NCI-H2227 (cell line): ENCODE measurements around the gene TNFRSF8.

ENCODE experiments used
- DNase-seq: peaks from one replicate; lab custom pipeline; 2025; ENCODE audit not compliant: unreplicated experiment; lab: John Stamatoyannopoulos, UW

The TNFRSF8 gene

DNA sequence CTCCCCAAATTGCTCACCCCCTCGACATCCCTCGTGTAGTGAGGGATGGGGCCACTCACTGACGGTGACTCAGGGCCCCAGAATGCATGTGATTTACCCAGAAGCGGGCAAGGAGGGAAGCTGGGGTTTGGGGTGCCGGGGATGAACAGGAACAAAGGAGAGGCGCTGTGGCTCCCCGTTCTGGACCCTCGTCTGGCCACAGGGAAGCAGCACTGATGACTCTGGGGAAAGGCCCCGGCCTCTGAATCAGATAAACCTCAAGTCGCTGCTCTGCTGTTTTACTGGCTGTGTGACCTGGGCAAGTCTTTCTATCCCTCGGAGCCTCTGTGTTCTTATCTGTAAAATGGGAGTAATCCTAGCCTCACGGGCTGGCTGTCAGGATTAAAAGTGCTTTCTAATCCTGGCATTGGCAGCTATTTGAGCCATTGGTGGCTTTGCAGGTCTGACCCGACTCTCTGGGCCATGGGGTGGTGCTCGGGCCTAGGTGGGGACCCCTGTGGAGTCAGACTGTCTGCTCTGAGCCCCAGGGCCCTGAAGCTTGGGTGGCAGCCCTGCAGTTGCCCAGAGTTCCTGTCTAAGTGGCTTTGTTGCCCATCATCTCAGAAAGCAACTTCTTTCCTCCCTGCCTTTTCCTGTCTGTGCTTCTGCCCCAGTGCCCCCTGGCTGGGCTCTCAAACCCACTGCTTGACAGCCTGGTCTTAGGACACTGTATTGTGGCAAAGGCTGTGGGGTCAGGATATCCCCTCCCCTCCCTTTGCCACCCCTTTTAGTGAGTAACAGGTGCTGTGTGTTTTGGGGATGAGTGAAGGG is 109.1 kb downstream of the TNFRSF8 start:
- DNase-seq: no peak

DNA sequence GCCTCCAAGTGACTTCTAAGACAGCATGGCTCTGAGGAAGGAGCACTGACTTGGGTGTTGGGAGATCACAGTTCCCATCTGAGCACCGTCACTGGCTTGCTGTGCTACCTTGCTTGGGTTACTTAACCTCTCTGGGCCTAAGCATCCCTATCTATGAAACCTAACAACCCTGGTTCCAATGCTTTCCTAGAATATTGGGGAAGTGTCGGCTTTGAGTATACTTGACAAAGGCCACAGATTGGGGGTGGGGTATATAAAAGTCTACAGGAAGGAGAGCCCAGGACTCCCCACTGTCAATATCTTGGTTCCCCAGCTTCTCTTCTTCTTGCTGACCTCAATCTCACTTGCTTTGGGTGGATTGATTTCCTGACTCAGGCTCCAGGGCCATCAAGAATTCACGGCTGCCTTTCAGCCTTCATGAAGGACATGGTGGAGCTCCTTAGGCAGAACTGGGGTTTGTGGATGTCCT is 110.0 kb downstream of the TNFRSF8 start:
- no peak for DNase-seq

DNA sequence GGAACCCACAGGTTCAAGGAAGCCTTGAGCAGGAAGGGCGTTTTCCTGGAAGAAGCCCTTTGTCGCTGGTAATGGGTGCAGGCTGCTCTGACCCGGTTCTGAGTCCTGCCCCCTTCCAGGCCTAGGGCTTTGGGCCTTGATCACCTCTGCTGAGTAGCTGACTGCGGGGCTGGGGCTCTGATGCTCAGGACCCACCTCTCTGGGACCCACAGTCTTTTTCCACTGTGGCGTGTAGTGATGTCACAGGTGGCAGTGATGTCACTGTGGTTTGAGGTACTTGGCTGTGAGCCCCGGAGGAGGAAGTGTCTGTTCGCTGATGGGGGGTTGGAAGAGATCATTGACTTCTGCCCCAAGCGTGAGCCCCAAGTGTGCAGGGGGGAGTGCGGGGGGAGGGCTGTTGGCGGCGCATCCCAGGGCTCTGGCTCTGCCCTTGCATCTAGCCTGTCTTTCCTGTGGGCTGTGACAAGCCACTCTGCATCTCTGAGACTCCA is 110.6 kb downstream of the TNFRSF8 start:
- no peak for DNase-seq

DNA sequence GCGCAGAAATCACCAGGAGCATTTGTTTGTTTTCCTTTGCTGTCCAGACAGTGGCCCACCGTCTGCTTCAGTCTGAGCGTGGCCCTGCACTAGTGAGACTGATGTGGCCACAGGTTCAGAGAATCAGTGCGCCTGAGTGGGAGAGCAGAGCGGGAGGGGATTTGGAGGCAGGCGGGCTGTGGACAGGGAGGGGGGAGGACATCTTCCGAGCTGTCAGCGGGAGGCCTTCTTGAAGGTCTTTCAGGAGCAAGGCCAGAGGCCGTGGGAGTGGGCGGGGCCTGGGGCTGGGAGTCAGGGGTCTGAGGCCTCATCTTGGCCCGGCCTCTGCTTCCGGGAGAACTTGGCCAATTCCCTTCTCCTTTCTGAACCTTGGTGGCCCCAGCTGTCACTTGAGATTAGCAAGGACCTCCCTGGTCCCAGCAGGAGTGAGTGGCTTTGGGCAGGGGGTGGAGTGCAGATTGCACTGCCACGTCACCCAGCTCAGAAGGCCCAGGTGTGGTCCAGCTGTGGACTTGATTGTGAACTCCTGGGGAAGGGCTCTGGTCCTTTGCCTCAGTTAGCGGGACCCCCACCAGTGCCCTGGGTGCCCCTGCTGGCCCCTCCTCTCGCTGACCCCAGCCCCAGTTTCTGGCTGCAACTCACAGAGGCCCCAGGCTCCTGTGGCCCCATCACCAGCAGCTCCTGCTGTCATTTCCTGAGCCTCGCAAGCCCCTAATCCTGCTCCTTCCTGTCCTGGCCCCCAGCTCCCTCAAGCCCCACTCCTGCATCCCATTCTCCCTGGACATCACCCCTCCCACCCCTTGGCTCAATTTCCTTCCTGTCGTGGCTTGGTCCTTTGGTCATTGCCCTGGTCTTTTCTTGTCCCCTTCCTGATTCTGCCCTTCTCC is 112.1 kb downstream of the TNFRSF8 start:
- DNase-seq: no peak

DNA sequence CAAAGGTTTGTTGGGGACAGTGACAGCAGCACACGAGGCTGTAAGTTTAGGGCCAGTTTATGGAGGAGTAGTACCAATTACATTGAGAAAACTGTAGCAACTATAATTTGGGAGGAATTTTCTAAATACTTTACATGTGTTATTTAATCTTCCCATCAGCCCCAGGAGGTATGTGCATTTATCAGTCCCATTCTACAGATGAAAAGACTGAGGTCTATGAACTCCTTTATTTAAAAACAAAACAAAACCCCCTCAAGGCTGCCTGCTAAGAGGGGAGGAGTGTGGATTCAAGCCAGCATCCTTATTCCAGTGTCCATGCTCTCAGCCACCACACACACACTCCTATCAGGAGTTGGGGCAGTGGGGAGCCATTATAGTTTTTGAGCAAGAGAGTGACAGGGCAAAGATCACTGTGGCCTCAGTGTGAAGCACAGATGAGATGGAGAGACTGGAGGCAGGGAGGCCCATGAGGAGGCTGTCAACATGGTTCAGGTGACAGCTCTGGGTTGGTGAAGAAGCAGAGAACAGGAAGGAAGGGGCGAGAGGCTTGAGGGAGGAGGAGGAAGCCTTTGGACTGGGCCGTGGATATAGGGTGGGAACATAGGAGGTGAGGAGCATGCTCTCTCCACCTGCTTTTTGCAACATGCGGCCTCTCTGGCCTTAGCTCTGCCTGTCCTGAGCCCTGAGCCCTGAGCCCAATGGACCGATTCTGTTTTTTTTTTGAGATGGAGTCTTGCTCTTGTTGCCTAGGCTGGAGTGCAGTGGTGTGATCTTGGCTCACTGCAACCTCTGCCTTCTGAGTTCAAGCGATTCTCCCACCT is 113.4 kb downstream of the TNFRSF8 start:
- DNase-seq: no peak

DNA sequence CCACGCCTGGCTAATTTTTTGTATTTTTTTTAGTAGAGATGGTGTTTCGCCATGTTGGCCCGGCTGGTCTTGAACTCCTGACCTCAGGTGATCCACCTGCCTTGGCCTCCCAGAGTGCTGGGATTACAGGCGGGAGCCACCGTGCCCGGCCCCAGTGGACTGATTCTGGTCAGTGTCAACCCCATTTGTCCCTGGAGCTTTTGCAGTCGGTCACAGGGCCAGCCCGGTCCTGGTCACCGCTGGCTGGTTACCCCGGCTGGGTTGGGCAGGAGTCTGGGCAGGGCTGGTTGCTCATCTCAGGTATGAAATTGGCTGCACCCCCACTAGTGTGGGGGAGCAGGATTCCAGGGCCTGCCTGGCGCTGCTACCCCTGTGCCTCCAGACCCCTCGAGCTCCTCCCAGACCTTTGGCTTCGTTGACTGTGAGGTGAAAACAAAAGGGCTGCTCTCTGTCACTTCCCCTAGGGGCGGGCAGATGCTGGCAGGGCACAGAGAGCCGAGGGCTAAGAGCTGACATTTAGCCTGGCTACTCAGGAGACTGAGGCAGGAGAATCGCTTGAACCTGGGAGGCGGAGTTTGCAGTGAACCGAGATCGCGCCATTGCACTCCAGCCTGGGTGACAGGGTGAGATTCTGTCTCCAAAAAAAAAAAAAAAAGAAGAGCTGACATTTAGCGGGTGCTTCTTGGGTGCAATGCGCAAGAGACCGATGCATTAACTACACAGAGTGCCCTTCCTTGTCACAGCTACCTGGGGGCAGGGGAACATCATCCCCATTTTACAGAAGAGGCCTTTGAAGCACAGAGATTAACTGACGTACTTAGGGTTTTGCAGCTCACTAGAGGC is 114.3 kb downstream of the TNFRSF8 start:
- DNase-seq: no peak

DNA sequence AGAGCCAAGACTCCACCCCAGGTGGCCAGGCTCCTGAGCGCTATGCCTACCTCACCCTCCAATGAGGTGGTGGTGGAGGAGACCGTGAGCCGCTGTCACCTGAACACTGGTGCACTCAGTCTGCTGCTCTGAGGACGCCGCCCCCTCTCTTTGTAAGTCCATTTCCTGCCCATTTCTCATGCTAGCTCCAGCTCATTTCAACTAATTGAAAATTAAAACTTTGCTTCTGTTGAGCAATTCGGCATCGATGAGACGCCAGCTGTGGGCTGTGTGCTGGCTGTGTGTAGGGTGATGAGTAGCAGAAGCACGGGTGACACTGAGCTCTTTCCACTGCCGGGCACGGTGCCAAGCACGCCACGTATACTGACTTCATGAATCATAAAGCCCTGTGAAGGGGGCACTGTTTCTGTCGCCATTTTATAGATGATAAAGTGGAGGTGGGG is 114.9 kb downstream of the TNFRSF8 start:
- DNase-seq: peak; percentile 19

DNA sequence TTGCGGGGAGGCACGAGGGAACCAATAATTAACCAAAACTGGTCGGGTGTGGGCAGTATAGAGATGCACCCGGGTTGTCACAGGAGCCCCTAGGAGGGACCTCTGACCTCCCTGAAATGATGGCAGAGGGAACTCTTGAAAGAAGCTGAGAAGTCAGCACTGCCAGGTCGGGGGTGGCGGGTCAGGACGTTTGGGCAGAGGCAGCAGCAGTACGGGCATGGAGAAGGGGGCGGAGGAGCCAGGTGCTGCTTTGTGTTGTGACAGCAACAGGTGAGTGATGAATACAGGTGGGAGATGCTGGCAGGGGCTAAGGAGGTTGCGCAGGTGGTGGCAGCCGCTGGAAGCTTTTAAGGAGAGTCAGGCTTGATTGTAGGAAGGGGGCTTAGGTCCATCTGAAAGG is 115.4 kb downstream of the TNFRSF8 start:
- DNase-seq: no peak

DNA sequence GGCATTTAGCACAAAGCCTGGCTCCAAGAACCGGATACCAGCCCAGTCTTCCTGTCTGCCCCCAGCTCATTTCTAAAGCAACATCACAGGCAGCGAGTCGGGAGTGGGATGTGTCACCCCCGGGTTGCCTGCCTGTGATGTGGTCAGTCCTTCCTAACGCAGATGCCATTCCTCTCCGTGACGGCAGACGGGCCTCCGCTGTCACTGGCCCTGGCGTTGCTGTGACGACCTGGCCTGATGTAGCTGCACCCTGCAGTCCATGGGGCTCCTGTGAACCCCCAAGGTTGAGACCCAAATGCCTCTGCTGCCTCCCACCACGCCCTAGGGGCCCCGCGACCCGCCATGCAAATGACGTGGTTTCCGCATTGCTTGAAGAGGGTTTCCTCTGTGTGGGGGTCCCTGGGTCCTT is 116.0 kb downstream of the TNFRSF8 start:
- no peak for DNase-seq

DNA sequence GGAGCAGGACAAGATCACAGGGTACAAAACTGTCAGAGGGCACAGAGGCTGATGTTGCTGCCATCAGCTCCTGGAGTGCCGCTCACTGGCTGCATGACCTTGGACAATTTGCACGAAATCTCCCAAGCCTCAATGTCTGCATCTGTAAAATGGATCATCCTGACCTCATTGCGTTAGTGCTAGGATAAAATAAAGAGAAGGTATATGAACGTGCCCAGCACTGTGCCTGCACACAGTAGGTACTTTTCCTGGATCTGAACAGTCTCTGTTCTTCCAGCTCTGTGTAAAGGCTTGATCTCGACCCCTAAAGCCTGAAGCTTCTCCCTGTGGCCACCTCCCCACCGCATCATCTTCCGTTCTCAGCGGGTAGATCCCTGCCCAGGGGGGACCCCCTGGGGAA is 116.6 kb downstream of the TNFRSF8 start:
- no peak for DNase-seq

DNA sequence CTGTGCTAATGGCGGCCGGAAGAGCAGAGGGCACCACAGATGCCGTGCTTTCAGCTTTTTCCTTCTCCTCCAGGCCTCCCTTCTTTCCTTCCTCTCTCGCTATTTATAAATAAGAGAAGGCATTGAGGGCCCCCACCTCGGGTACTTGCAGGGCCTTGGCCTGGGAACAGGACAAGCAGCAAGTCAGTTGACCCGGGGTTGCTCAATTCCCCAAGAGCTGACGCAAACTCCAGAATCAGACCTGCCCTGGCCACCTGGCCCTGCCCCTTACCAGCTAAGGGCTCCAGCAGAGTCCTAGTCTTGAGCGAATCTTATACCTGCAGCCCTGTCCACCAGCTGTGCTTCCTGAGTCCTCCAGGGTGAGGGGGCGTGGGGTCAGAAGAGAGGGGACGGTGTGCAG is 117.2 kb downstream of the TNFRSF8 start:
- DNase-seq: no peak

DNA sequence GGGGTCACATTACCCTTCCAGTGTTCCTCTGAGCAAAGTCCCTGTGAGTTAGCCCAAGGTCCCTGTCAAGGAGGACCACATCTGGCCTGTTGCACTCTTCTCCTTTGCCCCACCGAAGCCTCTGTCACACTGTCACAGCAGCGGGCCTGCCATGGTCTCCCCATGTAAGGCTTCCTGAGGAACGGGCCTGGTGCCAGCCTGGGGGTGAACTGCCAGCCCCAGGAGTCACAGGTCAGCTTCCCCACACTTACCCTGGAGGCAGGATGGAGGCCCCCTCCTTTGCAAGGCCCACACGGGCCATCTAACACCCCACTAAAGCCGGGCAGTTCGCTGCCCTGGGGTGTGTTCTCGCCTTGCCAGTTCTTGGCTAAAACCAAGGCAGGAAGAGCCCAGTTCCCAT is 117.8 kb downstream of the TNFRSF8 start:
- no peak for DNase-seq

DNA sequence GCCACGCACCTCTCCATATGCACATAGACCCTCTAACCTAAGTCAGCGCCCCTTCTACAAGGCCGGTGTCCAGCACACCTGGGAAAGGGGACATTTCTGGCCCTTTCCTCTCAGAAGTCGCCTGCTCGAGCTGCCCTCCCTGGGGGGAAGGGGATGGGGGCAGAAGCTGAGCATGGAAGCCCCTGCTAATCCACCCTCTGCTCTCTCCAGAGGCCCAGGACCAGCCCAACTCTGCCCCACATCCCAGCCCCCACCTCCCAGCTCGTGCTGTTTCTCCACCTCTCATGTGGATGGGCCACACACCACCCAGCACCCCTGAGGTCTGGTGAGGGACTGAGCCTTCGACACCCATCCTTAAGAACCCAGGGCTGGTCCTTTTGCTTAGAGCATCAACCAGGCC is 118.5 kb downstream of the TNFRSF8 start:
- no peak for DNase-seq

DNA sequence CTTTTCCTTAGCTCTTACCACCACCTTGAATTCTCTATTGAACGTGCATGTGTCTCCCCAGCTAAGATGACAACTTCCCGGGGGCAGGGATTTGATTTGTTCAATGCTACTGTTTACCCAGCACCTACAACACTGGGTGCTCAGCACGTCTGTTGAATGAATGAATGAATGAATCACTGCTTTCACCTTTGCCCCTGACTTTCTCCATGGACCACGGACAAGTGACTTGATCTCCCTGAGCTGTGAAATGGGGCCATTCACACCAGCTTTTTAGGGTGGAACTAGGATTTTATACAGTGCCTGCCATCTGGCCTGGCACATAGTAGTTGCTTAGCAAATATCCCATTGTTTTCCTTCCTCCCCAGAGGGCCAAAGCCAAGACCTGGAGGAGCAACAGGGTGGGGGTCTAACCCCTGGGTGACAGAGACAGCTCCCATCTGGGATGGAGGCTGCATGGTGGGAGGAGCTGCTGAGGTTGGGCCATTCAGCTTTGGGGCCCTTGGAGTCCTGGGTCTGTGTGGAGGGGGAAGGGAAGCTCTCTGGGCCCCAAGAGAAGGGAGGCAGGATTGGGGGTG is 119.4 kb downstream of the TNFRSF8 start:
- no peak for DNase-seq

DNA sequence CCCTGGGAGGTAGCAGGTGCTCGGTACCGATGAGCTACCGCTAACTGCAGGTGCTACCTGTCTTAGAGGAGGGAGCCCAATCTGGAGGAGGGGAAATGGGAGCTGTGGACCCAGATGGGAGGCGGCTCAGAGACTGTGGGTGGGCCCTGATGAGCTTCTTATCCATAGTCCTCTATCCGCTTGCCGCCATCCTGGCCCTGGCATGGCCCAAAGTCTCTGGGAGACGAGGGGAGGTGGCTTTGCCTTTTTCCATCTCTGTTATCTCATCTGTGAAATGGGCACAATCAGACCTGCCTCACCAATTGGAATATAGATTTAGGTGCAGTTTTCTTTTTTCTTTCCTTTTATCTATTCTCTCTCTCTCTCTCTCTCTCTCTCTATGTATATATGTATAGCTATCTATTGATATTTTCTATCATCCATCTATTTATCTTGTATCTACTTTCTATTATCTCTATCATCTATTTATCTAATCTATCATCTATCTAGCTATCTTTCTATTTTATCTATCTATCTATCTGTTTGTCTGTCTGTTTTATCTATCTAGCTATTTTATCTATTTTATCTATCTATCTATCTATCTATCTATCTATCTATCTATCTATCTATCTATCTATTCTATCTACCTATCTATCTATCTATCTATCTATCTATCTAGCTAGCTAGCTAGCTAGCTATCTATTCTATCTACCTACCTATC is 120.1 kb downstream of the TNFRSF8 start:
- DNase-seq: no peak

DNA sequence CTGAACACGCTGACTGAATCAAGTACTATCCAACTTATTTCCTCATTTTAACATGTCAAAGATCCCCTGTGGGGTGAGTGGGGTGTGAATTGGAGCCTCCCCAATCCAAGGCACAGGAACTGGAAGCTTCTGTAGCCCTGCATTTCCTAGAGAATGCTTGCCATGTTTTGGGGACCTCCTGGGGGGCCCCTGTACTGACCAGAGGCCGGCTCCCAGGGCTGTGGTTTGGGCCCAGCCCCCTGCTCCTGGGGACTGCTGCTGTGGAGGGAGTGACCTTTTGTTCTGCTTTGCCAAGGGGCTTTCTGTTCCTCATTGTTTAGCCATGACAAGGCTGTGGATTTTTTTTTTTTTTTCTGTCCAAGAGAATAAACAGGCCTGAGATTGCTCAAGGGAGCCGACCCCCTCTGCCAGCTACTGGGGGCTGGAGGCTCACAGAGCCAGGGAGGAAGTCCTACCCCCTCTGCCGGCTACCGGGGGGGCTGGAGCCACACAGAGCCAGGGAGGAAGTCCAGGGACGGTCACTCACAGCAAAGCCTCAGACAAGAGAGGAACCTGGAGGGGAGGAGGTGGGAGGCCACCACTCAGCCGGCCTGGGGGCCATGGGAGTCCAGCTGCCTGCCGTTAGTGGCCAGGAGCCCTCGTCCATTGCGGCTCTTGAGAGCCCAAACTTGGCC is 121.0 kb downstream of the TNFRSF8 start:
- DNase-seq: peak; percentile 31

DNA sequence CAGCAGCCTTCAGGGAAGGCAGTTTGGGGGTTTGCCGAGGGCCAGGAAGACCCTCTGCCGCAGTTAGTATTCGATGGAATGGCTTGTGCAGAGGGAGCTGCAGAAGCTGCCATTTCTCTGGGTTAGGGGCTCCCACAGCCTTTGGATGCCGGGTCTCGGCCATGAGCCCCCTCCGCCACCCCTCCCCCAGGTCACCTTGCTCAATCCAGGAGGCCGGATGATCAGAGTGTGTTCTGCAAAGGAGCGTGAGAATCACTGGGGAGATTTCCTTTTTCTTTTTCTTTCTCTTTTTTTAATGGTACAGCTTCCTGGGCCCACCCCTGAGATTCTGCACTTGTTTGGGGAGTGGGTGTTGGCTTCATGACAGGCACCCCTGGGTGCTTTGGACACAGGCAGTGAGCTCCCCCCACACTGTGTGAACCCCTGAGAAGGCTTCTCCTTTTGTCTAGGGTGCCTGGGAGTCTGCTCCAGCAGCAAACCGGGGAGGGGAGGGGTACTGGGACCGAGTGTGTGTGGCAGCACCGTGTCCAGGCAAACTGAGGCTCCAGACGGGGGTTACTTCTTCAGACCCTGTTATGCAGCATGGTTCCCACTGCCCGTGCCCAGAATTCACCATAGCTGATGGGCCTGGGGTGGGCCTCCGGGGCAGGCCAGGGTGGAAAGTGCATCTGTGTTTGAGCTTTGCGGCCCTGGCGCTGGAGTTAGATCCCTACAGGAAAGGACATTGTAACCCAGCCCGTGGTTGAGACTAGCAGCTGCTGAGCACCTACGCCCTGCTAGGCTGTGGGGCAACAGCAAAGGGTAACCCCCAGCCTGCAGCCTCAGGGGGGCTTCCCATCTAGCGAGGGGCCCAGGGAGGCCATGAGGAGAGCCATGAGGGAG is 122.2 kb downstream of the TNFRSF8 start:
- DNase-seq: no peak
